Measurements from ENCODE around the gene ENGASE.

The ENGASE gene

DNA sequence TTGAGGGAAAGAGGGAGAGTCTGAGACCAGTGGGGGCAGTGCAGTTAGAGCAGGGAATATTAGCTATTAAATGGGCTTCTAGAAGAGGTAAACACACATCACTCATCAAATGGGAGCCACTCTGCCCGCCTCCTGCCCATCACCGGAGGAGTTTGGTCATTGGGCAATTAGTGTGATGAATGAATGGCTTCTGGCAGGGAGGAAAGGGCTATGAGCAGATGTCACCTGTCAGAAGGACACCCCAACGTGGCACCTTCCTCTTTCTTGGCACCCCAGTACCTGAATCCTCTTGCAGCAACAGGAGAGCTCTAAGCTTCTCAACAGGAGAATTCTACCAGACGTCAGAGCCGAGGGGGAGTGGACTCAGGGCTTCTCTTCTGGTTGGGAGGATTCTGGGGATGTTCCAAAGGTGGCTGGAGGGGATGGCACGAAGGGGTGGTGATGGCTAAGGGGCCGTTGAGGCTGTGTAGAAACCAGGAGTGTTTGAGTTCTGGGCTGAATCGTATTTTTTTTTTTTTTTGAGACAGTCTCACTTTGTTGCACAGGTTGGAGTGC lies 39.6 kb upstream of the ENGASE start:
- in situ Hi-C loops (cut with MboI; ENCODE audit: low sequenced_read_pairs, unreplicated experiment): no loop called here
- TF ChIP-seq, protein P1, sequence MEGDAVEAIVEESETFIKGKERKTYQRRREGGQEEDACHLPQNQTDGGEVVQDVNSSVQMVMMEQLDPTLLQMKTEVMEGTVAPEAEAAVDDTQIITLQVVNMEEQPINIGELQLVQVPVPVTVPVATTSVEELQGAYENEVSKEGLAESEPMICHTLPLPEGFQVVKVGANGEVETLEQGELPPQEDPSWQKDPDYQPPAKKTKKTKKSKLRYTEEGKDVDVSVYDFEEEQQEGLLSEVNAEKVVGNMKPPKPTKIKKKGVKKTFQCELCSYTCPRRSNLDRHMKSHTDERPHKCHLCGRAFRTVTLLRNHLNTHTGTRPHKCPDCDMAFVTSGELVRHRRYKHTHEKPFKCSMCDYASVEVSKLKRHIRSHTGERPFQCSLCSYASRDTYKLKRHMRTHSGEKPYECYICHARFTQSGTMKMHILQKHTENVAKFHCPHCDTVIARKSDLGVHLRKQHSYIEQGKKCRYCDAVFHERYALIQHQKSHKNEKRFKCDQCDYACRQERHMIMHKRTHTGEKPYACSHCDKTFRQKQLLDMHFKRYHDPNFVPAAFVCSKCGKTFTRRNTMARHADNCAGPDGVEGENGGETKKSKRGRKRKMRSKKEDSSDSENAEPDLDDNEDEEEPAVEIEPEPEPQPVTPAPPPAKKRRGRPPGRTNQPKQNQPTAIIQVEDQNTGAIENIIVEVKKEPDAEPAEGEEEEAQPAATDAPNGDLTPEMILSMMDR (IDR thresholded peaks at IDR 0.05; ENCODE audit: borderline replicate concordance, control extremely low read depth, extremely low read depth, insufficient read depth, missing control alignments): no peak
- DNase-seq (ENCODE audit: low spot score): no peak

DNA sequence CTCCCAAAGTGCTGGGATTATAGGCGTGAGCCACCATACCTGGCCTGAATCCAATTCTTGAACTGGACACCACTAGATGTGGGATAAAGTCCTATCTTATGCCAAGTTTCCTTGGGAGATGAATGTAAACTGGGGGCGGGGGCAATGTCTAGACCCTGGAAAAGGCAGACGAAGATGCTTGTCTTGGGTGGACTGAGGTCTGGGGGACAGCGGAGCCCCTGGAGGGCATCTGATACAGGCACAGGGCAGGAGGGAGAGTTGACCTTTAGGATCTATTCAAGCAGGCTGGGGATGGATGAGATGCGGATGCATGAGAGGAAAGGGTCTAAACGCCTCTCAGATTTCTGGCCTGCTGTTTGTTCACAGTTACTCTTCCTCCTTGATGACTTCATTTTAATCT lies 38.9 kb upstream of the ENGASE start:
- in situ Hi-C loops (cut with MboI; ENCODE audit: low sequenced_read_pairs, unreplicated experiment): no loop called here
- no peak for DNase-seq (ENCODE audit: low spot score)
- TF ChIP-seq, protein P1 (IDR thresholded peaks at IDR 0.05; ENCODE audit: borderline replicate concordance, control extremely low read depth, extremely low read depth, insufficient read depth, missing control alignments): no peak

DNA sequence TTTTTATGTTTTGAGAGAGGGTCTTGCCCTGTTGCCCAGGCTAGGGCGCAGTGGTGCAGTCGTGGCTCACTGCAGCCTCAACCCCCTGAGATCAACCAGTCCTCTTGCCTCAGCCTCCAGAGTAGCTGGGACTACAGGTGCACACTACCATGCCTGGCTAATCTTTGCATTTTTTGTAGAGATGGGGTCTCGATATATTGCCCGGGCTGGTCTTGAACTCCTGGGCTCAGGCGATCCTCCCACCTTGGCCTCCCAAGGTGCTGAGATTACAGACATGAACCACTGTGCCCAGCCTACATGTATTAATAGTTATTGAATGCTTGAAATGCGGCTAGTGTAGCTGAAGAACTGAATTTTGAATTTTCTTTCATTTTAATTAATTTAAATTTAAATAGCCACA lies 38.4 kb upstream of the ENGASE start:
- TF ChIP-seq, protein P1 (IDR thresholded peaks at IDR 0.05; ENCODE audit: borderline replicate concordance, control extremely low read depth, extremely low read depth, insufficient read depth, missing control alignments): no peak
- in situ Hi-C loops (cut with MboI; ENCODE audit: low sequenced_read_pairs, unreplicated experiment): no loop called here
- DNase-seq (ENCODE audit: low spot score): no peak

DNA sequence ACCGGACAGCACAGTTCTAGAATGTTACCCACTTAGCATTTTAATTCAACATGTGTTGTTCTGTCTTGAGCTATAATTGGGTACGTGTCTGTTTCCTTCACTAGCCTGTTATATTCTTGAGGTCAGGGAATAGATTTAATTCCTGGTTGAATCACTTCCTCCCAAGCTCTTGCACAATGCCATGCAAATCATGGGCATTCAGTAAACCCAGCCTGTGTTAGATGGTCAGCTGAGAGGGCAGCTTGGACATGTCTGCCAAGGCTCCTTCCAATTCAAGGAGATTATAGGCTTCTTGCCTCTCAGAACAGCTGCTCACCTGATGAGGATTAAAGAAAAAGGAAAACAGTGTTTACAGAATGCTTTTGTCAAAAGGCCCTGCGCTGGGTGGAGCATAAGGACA lies 38.0 kb upstream of the ENGASE start:
- DNase-seq (ENCODE audit: low spot score): no peak
- TF ChIP-seq, protein P1 (IDR thresholded peaks at IDR 0.05; ENCODE audit: borderline replicate concordance, control extremely low read depth, extremely low read depth, insufficient read depth, missing control alignments): no peak
- in situ Hi-C loops (cut with MboI; ENCODE audit: low sequenced_read_pairs, unreplicated experiment): no loop called here

DNA sequence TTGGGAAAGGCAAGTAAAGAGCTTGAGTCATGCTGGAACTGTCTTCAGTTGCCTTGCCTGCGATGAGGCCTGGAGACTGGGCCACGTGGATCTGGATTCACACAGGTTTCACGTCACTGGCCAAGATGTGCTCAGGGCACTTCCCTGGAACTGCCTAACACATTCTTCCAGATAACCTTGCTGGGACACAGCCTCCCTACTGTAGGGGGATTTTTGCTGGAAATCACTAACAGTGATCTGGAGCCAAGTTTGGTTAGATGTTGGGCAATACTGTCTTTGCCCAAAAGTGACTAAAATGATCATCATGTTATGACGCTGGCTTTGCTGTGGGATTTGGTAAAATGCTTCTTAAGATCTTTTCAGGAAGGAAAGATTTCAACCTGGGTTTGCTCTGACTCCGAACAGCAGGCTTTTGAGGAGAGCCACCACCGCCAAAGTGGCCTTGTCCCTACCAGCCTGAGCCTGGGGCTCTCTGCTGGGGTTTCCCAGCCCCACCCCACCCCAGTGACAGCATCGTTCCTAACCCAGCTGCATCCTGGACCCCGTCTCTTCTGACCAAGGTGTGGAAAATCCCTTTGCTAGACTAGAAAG lies 36.0 kb upstream of the ENGASE start:
- peak; percentile 70 for DNase-seq (ENCODE audit: low spot score)
- TF ChIP-seq, protein P1 (IDR thresholded peaks at IDR 0.05; ENCODE audit: borderline replicate concordance, control extremely low read depth, extremely low read depth, insufficient read depth, missing control alignments): no peak
- in situ Hi-C loops (cut with MboI; ENCODE audit: low sequenced_read_pairs, unreplicated experiment): no loop called here

DNA sequence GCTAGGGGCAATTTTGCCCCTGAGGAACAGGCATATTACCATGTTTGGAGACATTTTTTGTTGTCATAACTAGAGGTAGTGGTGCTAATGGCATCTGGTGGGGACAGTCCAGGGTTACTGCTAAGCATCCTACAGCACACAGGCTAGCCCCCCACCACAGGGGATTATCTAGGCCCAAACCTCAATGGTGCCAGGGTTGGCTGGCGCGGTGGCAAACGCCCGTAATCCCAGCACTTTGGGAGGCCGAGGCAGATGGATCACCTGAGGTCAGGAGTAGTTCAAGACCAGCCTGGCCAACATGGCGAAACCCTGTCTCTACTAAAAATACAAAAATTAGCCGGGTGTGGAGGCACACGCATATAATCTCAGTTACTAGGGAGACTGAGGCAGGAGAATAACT lies 35.5 kb upstream of the ENGASE start:
- TF ChIP-seq, protein P1 (IDR thresholded peaks at IDR 0.05; ENCODE audit: borderline replicate concordance, control extremely low read depth, extremely low read depth, insufficient read depth, missing control alignments): no peak

More for the DNA sequence above, 35.5 kb upstream of the ENGASE start:
- in situ Hi-C loops (cut with MboI; ENCODE audit: low sequenced_read_pairs, unreplicated experiment): no loop called here
- DNase-seq (ENCODE audit: low spot score): no peak

All from GM13976 (cell line).